K562 (cell line): ENCODE measurements around the gene NRF1. TPM values are rescaled to one million over a fixed set of nuclear protein-coding genes. Genes with fewer than 3 reads are reported as not detected.

Experiments
- ATF7 ChIP-seq: fragments of 450-650 bp; IDR thresholded peaks from 2 replicates; pipeline ENCODE4 v1.7.1; 2014; ENCODE audit warnings: mild to moderate bottlenecking, moderate library complexity
- CEBPG ChIP-seq, 3 experiments: fragments of 200-800 bp in 1 of 3; sonication (Bioruptor generic) in 1 of 3; sonication (generic) in 1 of 3; formaldehyde crosslinking in 1 of 3; IDR thresholded peaks in 2 of 3; conservative IDR thresholded peaks in 1 of 3; 2 replicates each; pipeline versions ENCODE4 v1.6.1 to v1.8.0; 2016 to 2022; ENCODE audit warnings: missing compliant biosample characterization in 2 of 3, missing genetic modification characterization in 2 of 3, mild to moderate bottlenecking in 1 of 3, missing genetic modification reagents in 1 of 3
- CTBP1 ChIP-seq: fragments of 450-650 bp; IDR thresholded peaks from 2 replicates; pipeline ENCODE4 v1.6.1; 2016; ENCODE audit warnings: borderline replicate concordance
- DDX20 ChIP-seq: fragments of 450-650 bp; IDR thresholded peaks from 2 replicates; pipeline ENCODE4 v1.6.1; 2016; ENCODE audit warnings: missing genetic modification characterization, low read depth, mild to moderate bottlenecking, missing compliant biosample characterization, moderate library complexity
- EZH2 ChIP-seq: IDR thresholded peaks from 2 replicates; pipeline ENCODE4 v1.6.1; 2012; ENCODE audit warnings: low read depth, mild to moderate bottlenecking, inconsistent platforms, low read length, borderline replicate concordance
- FOSL1 ChIP-seq: fragments of 200-800 bp; sonication (Bioruptor generic); conservative IDR thresholded peaks from 2 replicates; pipeline ENCODE4 v1.6.1; 2016; ENCODE audit warnings: missing genetic modification characterization, missing compliant biosample characterization
- GABPA ChIP-seq: fragments of 200-800 bp; sonication (Bioruptor generic); conservative IDR thresholded peaks from 2 replicates; pipeline ENCODE4 v1.6.1; 2016; ENCODE audit warnings: low read depth, missing genetic modification characterization, missing compliant biosample characterization
- HDAC2 ChIP-seq: fragments of 450-650 bp; IDR thresholded peaks from 2 replicates; pipeline ENCODE4 v1.6.1; 2016; ENCODE audit warnings: mild to moderate bottlenecking
- KLF10 ChIP-seq: fragments of 250-450 bp; sonication (Bioruptor Pico); IDR thresholded peaks from 2 replicates; pipeline ENCODE4 v1.6.1; 2021; ENCODE audit warnings: matching md5 sums
- LCOR ChIP-seq: sonication (generic); formaldehyde crosslinking; IDR thresholded peaks from 2 replicates; pipeline ENCODE4 v1.8.0; 2022; ENCODE audit warnings: mild to moderate bottlenecking, missing genetic modification reagents
- NFIC ChIP-seq: fragments of 450-650 bp; IDR thresholded peaks from 2 replicates; pipeline ENCODE4 v1.6.1; 2017; ENCODE audit warnings: mild to moderate bottlenecking, inconsistent platforms
- NR2C1 ChIP-seq, 2 experiments: fragments of 450-650 bp; IDR thresholded peaks; 2 replicates each; pipeline ENCODE4 v1.6.1; 2017; ENCODE audit warnings: mild to moderate bottlenecking in 2 of 2, antibody characterized with exemption in 1 of 2, inconsistent platforms in 1 of 2, missing compliant biosample characterization in 1 of 2, missing genetic modification characterization in 1 of 2
- NR2F6 ChIP-seq: fragments of 450-650 bp; formaldehyde crosslinking; IDR thresholded peaks from 2 replicates; pipeline ENCODE4 v1.4.0; 2020; ENCODE audit warnings: mild to moderate bottlenecking
- RB1 ChIP-seq: fragments of 450-650 bp; IDR thresholded peaks from 2 replicates; pipeline ENCODE4 v1.6.1; 2017; ENCODE audit warnings: low read depth, mild to moderate bottlenecking
- SOX6 ChIP-seq: fragments of 450-650 bp; IDR thresholded peaks from 2 replicates; pipeline ENCODE4 v1.6.1; 2014; ENCODE audit warnings: mild to moderate bottlenecking
- STAT5B ChIP-seq: fragments of 250-450 bp; sonication (Bioruptor Pico); IDR thresholded peaks from 2 replicates; pipeline ENCODE4 v1.8.0; 2021; ENCODE audit warnings: mild to moderate bottlenecking, inconsistent platforms
- TAL1 ChIP-seq: fragments of 450-650 bp; IDR thresholded peaks from 2 replicates; pipeline ENCODE4 v1.6.1; 2016; ENCODE audit warnings: mild to moderate bottlenecking
- TEAD4 ChIP-seq, 2 experiments: sonication (generic) in 1 of 2; formaldehyde crosslinking in 1 of 2; IDR thresholded peaks; 2 replicates each; pipeline versions ENCODE4 v1.6.1 to v1.8.0; 2012 to 2022; ENCODE audit warnings: borderline replicate concordance in 1 of 2, inconsistent platforms in 1 of 2, low read length in 1 of 2, mild to moderate bottlenecking in 1 of 2, missing genetic modification reagents in 1 of 2
- TGIF2 ChIP-seq: sonication (generic); formaldehyde crosslinking; IDR thresholded peaks from 2 replicates; pipeline ENCODE4 v1.8.1; 2022; ENCODE audit warnings: mild to moderate bottlenecking, missing genetic modification reagents, moderate library complexity
- TRIM24 ChIP-seq, 2 experiments: fragments of 450-650 bp; IDR thresholded peaks; 2 replicates each; pipeline ENCODE4 v1.6.1; 2016
- XRCC5 ChIP-seq: fragments of 200-400 bp; formaldehyde crosslinking; IDR thresholded peaks from 2 replicates; pipeline ENCODE4 v1.6.1; 2017; ENCODE audit warnings: low read depth, mild to moderate bottlenecking, low read length
- ZNF253 ChIP-seq: fragments of 250-450 bp; sonication (Bioruptor Pico); conservative IDR thresholded peaks from 2 replicates; pipeline ENCODE4 v1.6.1; 2021; ENCODE audit warnings: mild to moderate bottlenecking
- ZNF699 ChIP-seq: fragments of 250-450 bp; sonication (Bioruptor Pico); IDR thresholded peaks from 2 replicates; pipeline ENCODE4 v1.8.0; 2021; ENCODE audit warnings: mild to moderate bottlenecking, moderate library complexity; ENCODE audit not compliant: insufficient replicate concordance
- ZSCAN32 ChIP-seq: fragments of 450-650 bp; formaldehyde crosslinking; IDR thresholded peaks from 2 replicates; pipeline ENCODE4 v1.4.0; 2020; ENCODE audit warnings: mild to moderate bottlenecking, moderate library complexity
- polyA plus RNA-seq, 8 experiments: library from polyadenylated mRNA; depleted of rRNA in 4 of 8; stranded (reverse) in 5 of 8; unstranded in 3 of 8; fragments of >200 nt; fragmentation: Nextera tagmentation in 2 of 8; fragmentation: Illumina TruSeq in 1 of 8; extraction: Ambion mirVana in 2 of 8; extraction: Trizol in 1 of 8; gene quantifications; 2 replicates each; pipeline versions ENCODE4 v1.2.1 to v1.2.3, GENCODE V29; 2011 to 2014; ENCODE audit warnings: inconsistent platforms in 1 of 8, missing spikeins in 1 of 8
- total RNA-seq, 7 experiments: library from RNA; depleted of rRNA in 6 of 7; stranded (reverse); fragments of >200 nt in 6 of 7; fragmentation: Illumina TruSeq in 2 of 7; extraction: Trizol in 2 of 7; gene quantifications; 2 replicates each; pipeline versions ENCODE4 v1.2.1 to v1.2.3, GENCODE V29; 2011 to 2021; ENCODE audit warnings: low replicate concordance in 1 of 7
- TF ChIP-seq, protein P1 (sequence below): sonication (generic); formaldehyde crosslinking; IDR thresholded peaks from 2 replicates; pipeline ENCODE4 v1.8.1; 2023; ENCODE audit warnings: mild to moderate bottlenecking, missing genetic modification reagents
- TF ChIP-seq, protein P2 (sequence below): fragments of 450-650 bp; IDR thresholded peaks from 2 replicates; pipeline ENCODE4 v1.6.1; 2017; ENCODE audit warnings: mild to moderate bottlenecking, moderate library complexity

The NRF1 gene
- total and polyA plus RNA-seq, 9 of the 15 experiments (the other 6 are each of a cell fraction or from before 2014, with no cell fraction given): 8.6 to 28.8 (median 20.3) TPM

DNA sequence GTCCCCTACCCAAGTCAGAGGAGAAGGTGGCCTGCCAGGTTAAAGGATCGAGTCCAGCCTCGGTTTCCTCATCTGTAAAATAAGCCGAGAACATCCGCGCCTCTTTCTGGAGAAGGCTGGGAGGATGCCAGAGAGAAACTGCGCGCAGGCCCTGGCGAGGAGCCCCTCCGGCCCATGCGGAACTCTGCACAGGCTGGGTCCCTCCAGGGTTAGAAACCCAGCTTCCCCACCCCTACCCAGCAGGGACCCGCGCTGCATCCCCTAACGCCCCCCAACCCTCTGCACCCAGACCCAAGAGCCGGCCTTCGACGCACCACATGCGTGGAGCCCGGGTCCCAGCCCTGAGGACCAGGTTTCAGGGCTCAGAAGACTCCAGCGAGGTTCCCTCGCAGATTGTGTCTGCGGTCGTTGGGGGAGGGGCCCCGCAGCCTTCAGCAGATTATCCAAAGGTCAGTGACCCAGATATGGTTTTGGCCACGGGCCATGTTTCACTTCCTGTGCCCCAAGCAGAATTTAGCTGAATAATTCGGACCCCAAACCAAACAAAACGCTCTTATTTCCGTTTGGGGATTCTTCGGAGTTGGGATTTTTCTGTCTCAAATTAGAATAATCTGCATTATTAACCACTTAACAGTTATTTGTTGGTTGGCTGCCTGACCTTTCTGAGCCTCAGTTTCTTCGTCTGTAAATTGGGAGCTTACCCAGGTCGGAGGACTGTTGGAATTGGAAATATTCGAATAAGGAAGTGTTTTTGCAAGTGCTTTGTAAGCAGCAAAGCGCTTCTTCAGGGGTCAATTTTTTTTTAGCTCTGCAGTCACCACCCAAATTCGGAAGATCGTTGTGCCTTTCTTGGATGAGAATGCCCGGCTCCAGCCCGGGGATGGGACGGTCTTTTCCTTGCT, 173.5 kb downstream of the NRF1 start (continued):
- TF ChIP-seq ZSCAN32 (CRISPR knock-in tag) (no peak), CEBPG (CRISPR knock-in tag; IDR thresholded peaks at IDR 0.05) (no peak), CEBPG (tag; conservative IDR thresholded peaks at IDR 0.05 in 1 of 2, IDR thresholded peaks at IDR 0.05 in 1 of 2) (no peak), KLF10 (CRISPR knock-in tag) (no peak), DDX20 (no peak), ATF7 (0 out of 2 replicates have a peak, but pooled peaks have one; percentile 38), ZNF253 (CRISPR knock-in tag) (no peak), NR2C1 (IDR thresholded peaks at IDR 0.05) (peak; percentile 49; the same call in 1 of the 2 replicates), NR2C1 (tag; IDR thresholded peaks at IDR 0.05) (peak; percentile 53), TAL1 (0 out of 2 replicates have a peak, but pooled peaks have one; percentile 21), STAT5B (CRISPR knock-in tag) (no peak), EZH2 (no peak), TRIM24 (IDR thresholded peaks at IDR 0.05) (peak; percentile 48 to 65; a peak in 2 of 4 replicates), ZNF699 (CRISPR knock-in tag) (no peak), TGIF2 (0 out of 2 replicates have a peak, but pooled peaks have one; percentile 34), TEAD4 (IDR thresholded peaks at IDR 0.05; ENCODE audit: low read length) (peak; percentile 69), TEAD4 (CRISPR knock-in tag; IDR thresholded peaks at IDR 0.05; ENCODE audit: borderline replicate concordance) (no peak), HDAC2 (peak; percentile 76; the same call in 1 of the 2 replicates), CTBP1 (peak; percentile 36; the same call in 1 of the 2 replicates), LCOR (CRISPR knock-in tag) (no peak; the same call in none of the 2 replicates), NFIC (peak; percentile 97), RB1 (no peak; the same call in 1 of the 2 replicates), SOX6 (peak; percentile 69; the same call in 1 of the 2 replicates), NR2F6 (no peak), GABPA (tag) (0 out of 2 replicates have a peak, but pooled peaks have one; percentile 19), XRCC5 (peak; percentile 56; the same call in 1 of the 2 replicates), FOSL1 (tag) (0 out of 2 replicates have a peak, but pooled peaks have one; percentile 21)
- TF ChIP-seq, protein P1, sequence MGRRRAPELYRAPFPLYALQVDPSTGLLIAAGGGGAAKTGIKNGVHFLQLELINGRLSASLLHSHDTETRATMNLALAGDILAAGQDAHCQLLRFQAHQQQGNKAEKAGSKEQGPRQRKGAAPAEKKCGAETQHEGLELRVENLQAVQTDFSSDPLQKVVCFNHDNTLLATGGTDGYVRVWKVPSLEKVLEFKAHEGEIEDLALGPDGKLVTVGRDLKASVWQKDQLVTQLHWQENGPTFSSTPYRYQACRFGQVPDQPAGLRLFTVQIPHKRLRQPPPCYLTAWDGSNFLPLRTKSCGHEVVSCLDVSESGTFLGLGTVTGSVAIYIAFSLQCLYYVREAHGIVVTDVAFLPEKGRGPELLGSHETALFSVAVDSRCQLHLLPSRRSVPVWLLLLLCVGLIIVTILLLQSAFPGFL: 0 out of 2 replicates have a peak, but pooled peaks have one; percentile 36
- TF ChIP-seq, protein P2, sequence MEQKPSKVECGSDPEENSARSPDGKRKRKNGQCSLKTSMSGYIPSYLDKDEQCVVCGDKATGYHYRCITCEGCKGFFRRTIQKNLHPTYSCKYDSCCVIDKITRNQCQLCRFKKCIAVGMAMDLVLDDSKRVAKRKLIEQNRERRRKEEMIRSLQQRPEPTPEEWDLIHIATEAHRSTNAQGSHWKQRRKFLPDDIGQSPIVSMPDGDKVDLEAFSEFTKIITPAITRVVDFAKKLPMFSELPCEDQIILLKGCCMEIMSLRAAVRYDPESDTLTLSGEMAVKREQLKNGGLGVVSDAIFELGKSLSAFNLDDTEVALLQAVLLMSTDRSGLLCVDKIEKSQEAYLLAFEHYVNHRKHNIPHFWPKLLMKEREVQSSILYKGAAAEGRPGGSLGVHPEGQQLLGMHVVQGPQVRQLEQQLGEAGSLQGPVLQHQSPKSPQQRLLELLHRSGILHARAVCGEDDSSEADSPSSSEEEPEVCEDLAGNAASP: no peak
